ENCODE measurements around the gene ZBTB42. TPM values are rescaled to one million over a fixed set of nuclear protein-coding genes. Genes with fewer than 3 reads are reported as not detected.

ZBTB42 gene
- total RNA-seq, 4 donors from 2014 or later, result 5.9 to 12.3 (median 6.7) TPM

- Histone ChIP-seq H3K36me3 (peaks cover 0 to 14% (median 0%) of the 10 kb centered on the region in 3 donors), H3K9me3 (peaks cover 0 to 5% (median 0%) of the 10 kb centered on the region in 4 donors), H3K27me3 (no peaks in the 10 kb centered on the region), H3K4me3 (peak overlapping the region; percentile 53 to 91 (median 84)), H3K27ac (peak overlapping the region; percentile 82 to 95 (median 92)), H3K4me1 (peaks cover 0 to 44% (median 15%) of the 10 kb centered on the region in 4 donors)
- TF ChIP-seq CTCF (IDR thresholded peaks at IDR 0.05) (no peak), EP300 (IDR thresholded peaks at IDR 0.05) (no peak), POLR2A (IDR thresholded peaks at IDR 0.05) (no peak)
- WGBS, 2 donors, result 0 to 1% methylated on average over 2 to 8 of the region's 8 CpGs
- no peak for DNase-seq (ENCODE audit: low spot score in 2 of 2)
Measured at GRCh38 chr14:104816616-104816884, 15.6 kb downstream of the ZBTB42 start.

- Histone ChIP-seq H3K27ac (no peak overlapping the region), H3K27me3 (no peaks in the 10 kb centered on the region), H3K4me3 (no peak overlapping the region), H3K36me3 (peaks cover 0 to 10% (median 0%) of the 10 kb centered on the region in 3 donors), H3K4me1 (peaks cover 0 to 44% (median 15%) of the 10 kb centered on the region in 4 donors), H3K9me3 (peaks cover 0 to 5% (median 0%) of the 10 kb centered on the region in 4 donors)
- no peak for DNase-seq (ENCODE audit: low spot score in 2 of 2)
- WGBS, 2 donors, result 96 to 97% methylated on average over 8 of the region's 8 CpGs
- TF ChIP-seq EP300 (IDR thresholded peaks at IDR 0.05), result no peak
- TF ChIP-seq POLR2A (IDR thresholded peaks at IDR 0.05), result no peak
- no peak for TF ChIP-seq CTCF (IDR thresholded peaks at IDR 0.05)
Measured at GRCh38 chr14:104817930-104818713, 17.2 kb downstream of the ZBTB42 start.

- Histone ChIP-seq H3K4me3 (no peak overlapping the region), H3K27ac (no peak overlapping the region), H3K9me3 (peaks cover 0 to 5% (median 0%) of the 10 kb centered on the region in 4 donors), H3K36me3 (peaks cover 0 to 10% (median 0%) of the 10 kb centered on the region in 3 donors), H3K27me3 (no peaks in the 10 kb centered on the region), H3K4me1 (peaks cover 0 to 44% (median 15%) of the 10 kb centered on the region in 4 donors)
- no peak for DNase-seq (ENCODE audit: low spot score in 2 of 2)
- 83 to 91% methylated on average over 8 of the region's 9 CpGs for WGBS, 2 donors
- TF ChIP-seq CTCF (IDR thresholded peaks at IDR 0.05) (no peak), EP300 (IDR thresholded peaks at IDR 0.05) (no peak), POLR2A (IDR thresholded peaks at IDR 0.05) (no peak)
Measured at GRCh38 chr14:104818714-104819161, 17.8 kb downstream of the ZBTB42 start.

DNA sequence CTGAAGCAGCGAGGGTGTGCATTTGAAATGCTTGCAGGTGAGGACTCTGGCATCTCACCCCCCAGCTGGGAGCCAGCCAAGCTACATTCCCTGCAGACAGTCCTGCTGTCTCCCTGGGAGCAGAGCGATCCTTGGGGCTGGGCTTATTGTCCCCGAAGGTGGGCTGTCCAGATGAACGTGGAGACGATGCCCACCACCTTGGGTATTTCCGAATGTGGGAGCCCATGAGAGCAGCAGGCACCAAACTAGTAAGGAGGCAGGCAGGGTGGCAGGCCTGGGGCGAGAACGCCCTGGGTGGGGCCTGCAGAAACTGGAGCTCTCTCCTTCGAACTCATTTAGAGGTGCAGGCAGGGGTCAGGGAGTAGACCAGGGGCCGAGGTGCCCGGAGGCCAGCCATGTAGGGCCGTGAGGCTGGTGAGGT lies 18.5 kb downstream of the ZBTB42 start:
- WGBS, 2 donors, result 87 to 88% methylated on average over 9 to 11 of the region's 12 CpGs
- no peak for DNase-seq (ENCODE audit: low spot score in 2 of 2)
- H3K36me3 ChIP-seq, result peaks cover 0 to 10% (median 0%) of the 10 kb centered on the region in 3 donors
- H3K9me3 ChIP-seq, result peaks cover 0 to 5% (median 0%) of the 10 kb centered on the region in 4 donors
- H3K27me3 ChIP-seq, result no peaks in the 10 kb centered on the region
- H3K4me1 ChIP-seq, result peaks cover 0 to 37% (median 13%) of the 10 kb centered on the region in 4 donors
- no peak overlapping the region for H3K4me3 ChIP-seq
- no peak overlapping the region for H3K27ac ChIP-seq
- TF ChIP-seq POLR2A (IDR thresholded peaks at IDR 0.05), result no peak
- no peak for TF ChIP-seq EP300 (IDR thresholded peaks at IDR 0.05)
- TF ChIP-seq CTCF (IDR thresholded peaks at IDR 0.05), result no peak

- Histone ChIP-seq H3K4me1 (peaks cover 0 to 32% (median 14%) of the 10 kb centered on the region in 4 donors), H3K36me3 (peaks cover 0 to 10% (median 0%) of the 10 kb centered on the region in 3 donors), H3K27me3 (no peaks in the 10 kb centered on the region), H3K4me3 (no peak overlapping the region), H3K27ac (peak overlapping the region in 1 of 4 donors; percentile 37), H3K9me3 (peaks cover 0 to 5% (median 0%) of the 10 kb centered on the region in 4 donors)
- WGBS, 2 donors, result 12 to 22% methylated on average over 16 to 22 of the region's 22 CpGs
- DNase-seq (ENCODE audit: low spot score in 2 of 2), result no peak
- TF ChIP-seq EP300 (IDR thresholded peaks at IDR 0.05) (no peak), CTCF (IDR thresholded peaks at IDR 0.05) (peak; percentile 25 to 66 (median 54)), POLR2A (IDR thresholded peaks at IDR 0.05) (no peak)
Measured at GRCh38 chr14:104820669-104821228, 19.8 kb downstream of the ZBTB42 start.

Measured in tibial nerve (tissue), 4 donors.